SK-MEL-5 (cell line): ENCODE data around the gene DNAJA3. TPM values are rescaled to one million over a fixed set of nuclear protein-coding genes. Genes with fewer than 3 reads are reported as not detected.

Source experiments
- small RNA-seq, 2 experiments: library from RNA; depleted of rRNA; stranded (forward); fragments of <200 nt; gene quantifications; one replicate each; pipeline ENCODE3, GENCODE V24; 2014
- total RNA-seq: library from RNA; depleted of rRNA; stranded (reverse); fragments of >200 nt; shearing (Covaris generic); gene quantifications from 2 replicates; pipeline ENCODE4 v1.2.3, GENCODE V29; 2014; rRNA removed

Gene DNAJA3
- total RNA-seq, 1 experiment from 2014 or later = 93.2 TPM

Small RNAs within 50 kb of the gene (small RNA-seq; reads per million reads assigned to genes)
- gene AC012676.2 = 0 reads per million in 2 experiments

Other genes starting within 250 kb of the DNAJA3 start
- gene SRL, start 183.8 kb upstream of the DNAJA3 start, total RNA-seq = not detected in 2 replicates
- gene TFAP4, start 152.8 kb upstream of the DNAJA3 start, total RNA-seq = 14.8 and 20.5 TPM in 2 replicates
- 0.18 TPM in 1 of 2 replicates, not detected in the other for gene GLIS2, start 109.8 kb upstream of the DNAJA3 start, total RNA-seq
- gene PAM16, start 74.5 kb upstream of the DNAJA3 start, total RNA-seq = 49.8 and 57.1 TPM in 2 replicates
- gene VASN, start 54.0 kb upstream of the DNAJA3 start, total RNA-seq = 0.03 and 0.35 TPM in 2 replicates
- gene CORO7, start 9.3 kb upstream of the DNAJA3 start, total RNA-seq = 17.4 and 21.1 TPM in 2 replicates
- gene NMRAL1, start 48.8 kb downstream of the DNAJA3 start, total RNA-seq = 33.7 and 34.5 TPM in 2 replicates
- 65.7 and 68.0 TPM in 2 replicates for gene HMOX2, start 50.5 kb downstream of the DNAJA3 start, total RNA-seq
- 8.7 and 9.4 TPM in 2 replicates for gene CDIP1, start 112.9 kb downstream of the DNAJA3 start, total RNA-seq
- gene C16orf96, start 130.5 kb downstream of the DNAJA3 start, total RNA-seq = not detected in 2 replicates
- gene UBALD1, start 189.0 kb downstream of the DNAJA3 start, total RNA-seq = 13.1 and 14.5 TPM in 2 replicates
- gene MGRN1, start 199.0 kb downstream of the DNAJA3 start, total RNA-seq = 11.3 and 13.3 TPM in 2 replicates